Head of caudate nucleus (tissue), 42 donors: Measurements from ENCODE around the gene PGLYRP2.

Experiments
- DNase-seq, 42 donors: peaks; one replicate each; pipeline versions ENCODE4 v3.0.0 to v3.0.0-alpha.2; 2020 to 2021; ENCODE audit warnings: mixed read lengths in 7 of 42
- intact Hi-C: fragments of 100-400 bp; cut with DNase I; formaldehyde crosslinking; loops from one replicate; pipeline ENCODE4 v1.15.0; 2022

Gene PGLYRP2

GRCh38 chr19:15463861-15464371 is 15.4 kb downstream of the PGLYRP2 start:
- peak in 8 of 42 donors; percentile 13 to 46 (median 22) for DNase-seq
- intact Hi-C loops = no loop called here

GRCh38 chr19:15461694-15462093 is 17.6 kb downstream of the PGLYRP2 start:
- intact Hi-C loops = no loop called here
- DNase-seq = no peak

- no peak for DNase-seq
Measured at GRCh38 chr19:15457701-15458484, 21.4 kb downstream of the PGLYRP2 start.

GRCh38 chr19:15456871-15457700 is 22.2 kb downstream of the PGLYRP2 start:
- intact Hi-C loops = no loop called here
- DNase-seq = peak in 1 of 42 donors; percentile 22

More at GRCh38 chr19:15457701-15458484, 21.4 kb downstream of the PGLYRP2 start:
- intact Hi-C loops = no loop called here

- DNase-seq = no peak
- intact Hi-C loops = no loop called here
Measured at GRCh38 chr19:15456441-15456840, 22.9 kb downstream of the PGLYRP2 start.

GRCh38 chr19:15455996-15456395 is 23.3 kb downstream of the PGLYRP2 start:
- DNase-seq = no peak
- intact Hi-C loops = no loop called here

- intact Hi-C loops = no loop called here
- DNase-seq = no peak
Measured at GRCh38 chr19:15453906-15454860, 25.1 kb downstream of the PGLYRP2 start.

GRCh38 chr19:15453091-15453578 is 26.2 kb downstream of the PGLYRP2 start:
- DNase-seq = no peak
- intact Hi-C loops = no loop called here

- DNase-seq = peak in 36 of 42 donors; percentile 13 to 74 (median 44)
- intact Hi-C loops = no loop called here
Measured at GRCh38 chr19:15452111-15453047, 26.9 kb downstream of the PGLYRP2 start.

- DNase-seq = no peak
- intact Hi-C loops = no loop called here
Measured at GRCh38 chr19:15450528-15450890, 28.8 kb downstream of the PGLYRP2 start.

- peak; percentile 53 to 91 (median 81) for DNase-seq
- intact Hi-C loops = loop anchor here (10.0 kb wide), 1 partner anchor 325 kb away; a partner anchor contains a TSS
Measured at GRCh38 chr19:15449620-15450527, 29.4 kb downstream of the PGLYRP2 start, which contains the start of gene WIZ. Gene WIZ (minus strand): TSS chr19:15449956. CDS start chr19:15448307, 1,649 bp downstream.

- DNase-seq = no peak
- intact Hi-C loops = loop anchor here (10.0 kb wide), 1 partner anchor 324 kb away; a partner anchor contains a TSS
Measured at GRCh38 chr19:15448778-15449619, 30.3 kb downstream of the PGLYRP2 start.

GRCh38 chr19:15448044-15448777 is 31.1 kb downstream of the PGLYRP2 start:
- intact Hi-C loops = loop anchor here (10.0 kb wide), 1 partner anchor 323 kb away; a partner anchor contains a TSS
- no peak for DNase-seq

- DNase-seq = no peak
- intact Hi-C loops = loop anchor here (10.0 kb wide), 1 partner anchor 322 kb away; a partner anchor contains a TSS
Measured at GRCh38 chr19:15447057-15447456, 32.2 kb downstream of the PGLYRP2 start.
